ENCODE measurements around the gene PPP1R12B.
"Not testable (repeated sequence)": the region's sequence is repeated elsewhere in the genome, so short reads cannot be mapped to it uniquely, and the experiment has no call there.

The PPP1R12B gene

GRCh38 chr1:202530686-202531085, 182.2 kb downstream of the PPP1R12B start:
- not testable (repeated sequence) for DNase-seq (ENCODE audit: low spot score)

DNA sequence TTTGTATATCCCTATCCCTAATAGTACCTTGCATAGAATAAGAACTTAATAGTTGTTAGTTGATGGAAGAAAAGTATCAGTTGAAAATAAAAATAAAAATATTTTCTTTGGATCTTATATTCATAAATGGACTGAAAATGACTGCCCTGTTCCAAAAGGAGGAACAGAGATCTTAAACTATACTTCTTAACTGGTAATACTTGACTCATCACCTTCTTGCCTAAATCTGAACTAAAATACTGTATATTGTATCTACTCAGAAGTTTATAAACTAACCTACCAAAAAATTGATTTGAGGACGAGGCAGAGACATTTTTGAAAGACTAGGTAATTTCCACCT, 182.9 kb downstream of the PPP1R12B start:
- no peak for DNase-seq (ENCODE audit: low spot score)

DNA sequence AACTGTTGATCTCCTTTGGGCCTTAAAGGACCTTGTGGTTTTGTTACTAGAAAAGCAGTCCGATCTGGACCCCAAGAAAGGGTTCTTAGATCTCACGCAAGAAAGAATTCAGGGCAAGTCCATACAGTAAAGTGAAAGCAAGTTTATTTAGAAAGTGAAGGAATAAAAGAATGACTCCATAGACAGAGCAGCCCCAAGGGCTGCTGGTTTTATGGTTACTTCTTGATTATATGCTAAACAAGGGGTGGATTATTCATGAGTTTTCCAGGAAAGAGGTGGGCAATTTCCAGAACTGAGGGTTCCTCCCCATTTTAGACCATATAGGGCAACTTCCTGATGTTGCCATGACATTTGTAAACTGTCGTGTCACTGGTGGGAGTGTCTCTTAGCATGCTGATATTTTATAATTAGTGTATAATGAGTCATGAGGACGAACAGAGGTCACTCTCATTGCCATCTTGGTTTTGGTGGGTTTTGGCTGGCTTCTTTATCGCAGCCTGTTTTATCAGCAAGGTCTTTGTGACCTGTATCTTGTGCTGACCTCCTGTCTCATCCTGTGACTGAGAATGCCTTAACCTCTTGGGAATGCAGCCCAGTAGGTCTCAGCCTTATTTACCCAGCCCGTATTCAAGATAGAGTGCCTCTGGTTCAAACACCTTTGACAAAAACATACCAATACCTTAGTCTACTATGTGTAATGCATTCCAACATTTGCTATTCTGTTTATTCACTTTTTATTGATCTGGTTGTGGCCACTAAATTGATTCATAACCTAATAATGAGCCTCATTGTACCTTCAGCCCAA, 183.5 kb downstream of the PPP1R12B start:
- DNase-seq (ENCODE audit: low spot score): peak; percentile 10

- peak; percentile 74 for DNase-seq (ENCODE audit: low spot score)
Measured at GRCh38 chr1:202539166-202539574, 190.7 kb downstream of the PPP1R12B start.

GRCh38 chr1:202539583-202539982, 191.1 kb downstream of the PPP1R12B start:
- DNase-seq (ENCODE audit: low spot score): not testable (repeated sequence)

GRCh38 chr1:202540014-202540413, 191.5 kb downstream of the PPP1R12B start:
- no peak for DNase-seq (ENCODE audit: low spot score)

GRCh38 chr1:202540448-202540847, 191.9 kb downstream of the PPP1R12B start:
- DNase-seq (ENCODE audit: low spot score): no peak

GRCh38 chr1:202540858-202541257, 192.4 kb downstream of the PPP1R12B start:
- DNase-seq (ENCODE audit: low spot score): not testable (repeated sequence)

DNA sequence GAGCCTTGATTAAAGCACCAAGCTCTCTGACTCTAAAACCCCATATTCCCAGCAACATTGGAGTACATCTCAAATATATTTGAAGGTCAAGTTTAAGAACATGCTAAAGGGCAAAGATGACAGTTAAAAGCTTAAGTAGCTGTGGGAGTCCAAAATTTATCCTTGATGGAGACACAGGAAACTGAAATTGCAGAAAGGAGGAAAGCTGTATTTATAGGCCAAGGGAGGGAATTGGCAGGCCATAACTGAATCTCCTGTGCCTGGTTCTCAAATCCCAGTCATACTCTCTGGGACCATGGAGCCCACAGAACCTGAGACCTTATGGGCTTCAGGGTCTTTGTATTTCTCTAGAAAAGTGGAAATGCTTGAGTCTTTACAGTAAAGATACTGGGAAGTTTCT, 193.9 kb downstream of the PPP1R12B start:
- DNase-seq (ENCODE audit: low spot score): not testable (repeated sequence)

- DNase-seq (ENCODE audit: low spot score): not testable (repeated sequence)
Measured at GRCh38 chr1:202543537-202543936, 195.0 kb downstream of the PPP1R12B start.

DNA sequence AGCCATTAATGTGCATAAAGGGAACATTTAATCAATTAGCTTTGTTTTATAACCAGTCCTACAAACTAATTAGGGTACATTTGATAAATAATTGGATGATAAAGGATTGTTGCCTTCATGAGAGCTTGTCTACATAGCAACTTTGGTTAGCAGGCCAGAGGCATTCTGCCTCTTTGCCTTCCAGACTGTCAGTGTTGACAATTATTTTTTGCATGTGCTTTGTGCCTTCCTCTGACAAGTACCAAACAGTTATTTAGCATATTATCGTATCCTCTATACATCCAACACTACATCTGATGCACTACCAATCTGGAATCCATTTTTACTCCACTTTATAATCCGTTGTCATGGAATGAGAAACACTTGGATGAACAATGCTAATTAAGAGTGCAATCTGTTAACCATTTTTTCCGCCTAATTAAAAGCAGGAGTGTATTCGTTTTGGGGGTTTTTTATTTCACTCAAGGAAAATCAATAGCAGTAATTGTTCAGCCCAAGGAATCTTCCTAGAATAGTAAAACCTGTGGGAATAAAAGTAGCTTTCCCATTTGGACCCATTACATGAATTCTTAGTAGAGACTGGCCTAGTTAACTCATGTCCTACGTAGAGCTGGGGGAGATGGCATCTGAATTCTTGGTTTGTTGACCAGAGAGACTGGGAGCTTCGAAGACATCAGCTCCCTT, 196.4 kb downstream of the PPP1R12B start:
- DNase-seq (ENCODE audit: low spot score): not testable (repeated sequence)

DNA sequence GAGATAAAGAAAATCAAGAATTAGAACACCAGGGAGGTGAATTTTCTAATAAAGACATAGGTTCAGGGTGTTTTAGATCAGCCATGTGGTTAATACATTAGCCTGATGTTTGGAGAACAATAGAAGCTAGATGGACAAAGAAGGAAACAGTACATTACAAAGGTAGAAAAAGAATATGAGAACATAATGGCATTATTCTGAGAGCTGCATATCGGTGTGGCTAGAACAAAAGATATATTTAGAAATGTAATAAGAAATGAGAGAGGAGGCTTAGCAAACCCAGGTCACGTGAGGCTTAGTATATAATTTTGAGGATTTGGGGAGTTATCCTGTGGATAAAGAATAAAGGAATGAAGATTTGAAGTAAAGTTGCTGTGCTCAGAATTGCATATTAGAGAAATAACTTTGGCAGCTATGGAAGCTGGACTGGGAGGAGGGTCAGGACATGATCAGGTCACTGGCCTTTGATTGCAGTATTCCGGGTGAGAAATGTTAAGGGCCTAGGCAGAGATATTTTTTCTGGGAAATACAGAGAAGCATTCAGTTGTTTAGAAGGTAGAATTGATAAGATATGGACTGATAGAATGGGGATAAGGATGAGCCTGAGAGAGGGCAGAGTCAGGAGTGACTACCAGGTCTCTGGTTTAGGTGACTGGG, 197.3 kb downstream of the PPP1R12B start:
- DNase-seq (ENCODE audit: low spot score): not testable (repeated sequence)

DNA sequence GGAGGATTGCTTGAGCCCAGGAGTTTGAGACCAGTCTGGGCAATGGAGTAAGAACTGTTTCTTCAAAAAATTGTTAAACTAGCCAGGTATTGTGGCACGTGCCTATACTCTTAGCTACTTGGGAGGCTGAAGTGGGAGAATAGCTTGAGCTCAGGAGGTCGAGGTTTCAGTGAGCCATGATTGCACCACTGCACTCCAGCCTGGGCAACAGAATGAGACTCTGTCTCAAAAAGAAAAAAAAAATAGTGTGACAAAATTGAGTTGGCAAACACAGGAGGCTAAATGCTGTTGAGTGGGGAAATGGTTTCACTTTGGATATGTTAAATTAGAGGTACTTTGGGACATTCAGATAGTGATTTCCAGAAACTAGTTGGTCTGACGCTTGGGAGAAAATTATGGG, 197.9 kb downstream of the PPP1R12B start:
- not testable (repeated sequence) for DNase-seq (ENCODE audit: low spot score)

DNA sequence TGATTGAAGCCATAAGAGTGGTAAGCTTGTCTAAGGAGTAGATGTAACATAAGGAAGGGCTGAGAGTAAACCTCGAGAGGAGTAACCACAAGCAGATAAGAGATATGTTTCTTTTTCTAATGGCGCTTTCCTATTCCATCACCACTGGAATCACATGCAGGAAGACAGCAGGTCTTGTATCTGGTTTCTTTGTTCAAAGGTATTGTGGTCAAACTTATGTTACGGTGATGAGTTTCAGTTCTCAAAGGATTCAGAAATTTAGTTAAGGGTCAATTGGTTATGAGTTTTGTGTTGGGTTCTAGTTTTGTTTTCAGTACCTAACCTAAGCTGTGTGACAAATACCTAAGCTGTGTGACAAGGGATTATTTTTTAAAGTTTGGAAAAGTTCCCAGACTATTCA, 198.3 kb downstream of the PPP1R12B start:
- DNase-seq (ENCODE audit: low spot score): not testable (repeated sequence)

- no peak for DNase-seq (ENCODE audit: low spot score)
Measured at GRCh38 chr1:202547215-202547614, 198.7 kb downstream of the PPP1R12B start.

DNA sequence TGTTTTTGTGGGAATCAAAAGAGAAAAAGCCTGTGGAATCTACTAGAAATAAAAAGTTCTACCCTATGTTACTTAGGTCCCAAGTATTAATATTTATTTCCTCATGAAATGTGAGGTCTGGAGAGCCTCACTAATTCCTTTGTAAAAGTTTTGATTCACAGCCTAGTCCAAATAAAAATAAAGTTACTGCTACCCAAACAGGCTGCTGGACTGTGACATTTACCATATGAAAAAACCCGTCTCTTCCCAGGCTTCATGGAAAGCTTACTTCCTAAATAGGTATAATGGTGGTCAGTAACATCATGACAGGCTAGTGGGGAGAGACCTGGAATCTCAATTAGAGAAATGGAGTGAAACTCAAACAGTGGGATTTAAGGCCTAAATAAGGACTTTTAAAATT, 201.6 kb downstream of the PPP1R12B start:
- DNase-seq (ENCODE audit: low spot score): not testable (repeated sequence)

DNA sequence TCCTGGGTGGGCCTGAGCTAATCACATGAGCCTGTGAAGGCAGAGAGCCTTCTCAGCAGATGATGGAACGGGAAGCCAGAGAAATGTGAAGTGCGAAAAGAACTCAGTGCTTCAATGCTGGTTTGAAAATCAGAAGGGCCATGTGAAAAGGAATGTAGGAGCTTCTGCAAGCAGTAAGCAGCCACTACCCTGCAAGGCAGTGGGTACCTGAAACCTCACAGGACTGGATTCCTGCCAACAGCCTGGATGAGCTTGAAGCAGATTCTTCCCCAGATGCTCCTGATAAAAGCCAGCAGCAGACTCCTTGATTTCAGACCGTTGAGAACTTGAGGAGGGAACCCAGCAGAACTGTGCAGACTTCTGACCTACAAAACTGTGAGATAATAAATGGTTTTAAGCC, 203.2 kb downstream of the PPP1R12B start:
- no peak for DNase-seq (ENCODE audit: low spot score)

- DNase-seq (ENCODE audit: low spot score): not testable (repeated sequence)
Measured at GRCh38 chr1:202552615-202553014, 204.1 kb downstream of the PPP1R12B start.

- DNase-seq (ENCODE audit: low spot score): not testable (repeated sequence)
Measured at GRCh38 chr1:202553078-202553477, 204.6 kb downstream of the PPP1R12B start.

- DNase-seq (ENCODE audit: low spot score): no peak
Measured at GRCh38 chr1:202553560-202554038, 205.1 kb downstream of the PPP1R12B start.

- not testable (repeated sequence) for DNase-seq (ENCODE audit: low spot score)
Measured at GRCh38 chr1:202554619-202555018, 206.1 kb downstream of the PPP1R12B start.

DNA sequence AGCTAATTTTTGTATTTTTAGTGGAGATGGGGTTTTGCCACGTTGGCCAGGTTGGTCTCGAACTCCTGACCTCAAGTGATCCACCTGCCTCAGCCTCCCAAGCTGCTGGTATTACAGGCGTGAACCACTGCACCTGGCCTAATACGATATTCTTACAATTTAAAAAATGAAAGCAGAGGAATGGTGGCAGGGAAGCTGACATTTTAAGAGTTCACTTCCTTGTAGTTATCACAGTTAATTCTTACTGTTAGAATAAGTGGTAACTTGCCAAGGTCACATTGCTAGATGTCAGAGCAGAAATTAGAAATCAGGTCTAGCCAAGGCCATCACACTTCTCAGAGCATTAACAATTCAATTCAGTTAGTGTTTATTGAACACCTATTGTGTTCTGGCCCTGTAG, 207.5 kb downstream of the PPP1R12B start:
- not testable (repeated sequence) for DNase-seq (ENCODE audit: low spot score)

DNA sequence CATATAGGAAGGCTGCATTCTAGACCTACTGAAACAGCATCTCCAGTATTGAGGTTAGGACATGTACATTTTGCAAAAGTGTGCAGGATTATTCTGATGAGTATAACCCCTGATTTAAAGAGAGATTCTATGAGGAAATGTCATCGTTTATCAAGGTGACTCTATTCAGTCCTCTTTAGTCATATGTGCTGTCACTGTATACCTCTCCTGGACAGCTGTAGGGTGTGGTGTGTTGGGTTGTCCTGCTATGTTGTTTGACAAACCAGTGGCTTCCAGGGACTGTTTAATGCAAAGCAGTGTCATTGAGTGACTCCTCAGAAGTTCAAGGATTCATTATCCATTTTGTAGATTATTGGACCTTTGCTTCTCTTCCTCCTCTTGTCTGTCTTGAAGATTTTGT, 209.2 kb downstream of the PPP1R12B start:
- DNase-seq (ENCODE audit: low spot score): not testable (repeated sequence)
